HepG2 (cell line): ENCODE data around the gene MYO7A. TPM values are rescaled to one million over a fixed set of nuclear protein-coding genes. Genes with fewer than 3 reads are reported as not detected.

Experiments
- ATAC-seq: fragments of 200-7000 bp; cut with Tn5 transposase; 3 replicates; pipeline ENCODE4 v1.9.1; 2020; ENCODE audit warnings: mild to moderate bottlenecking, moderate library complexity
- BruUV-seq: library from RNA; stranded (reverse); fragments of 400-500 nt; replicated peaks from 2 replicates; lab custom pipeline; 2021; lab: Mats Ljungman, UMichigan
- CTCF ChIA-PET: fragments of 300-600 bp; formaldehyde crosslinking; extraction: SDS; loops from one replicate; lab custom pipeline; 2021; ENCODE audit warnings: low total read pairs, inconsistent platforms, low intra/inter-chr PET ratio; lab: Yijun Ruan, JAX
- POLR2A ChIA-PET: fragments of 350-600 bp; sonication (Branson Sonifier 250); formaldehyde crosslinking; loops from one replicate; lab custom pipeline; 2020; ENCODE audit warnings: antibody characterized with exemption, inconsistent platforms; lab: Yijun Ruan, JAX
- DNase-seq: peaks from one replicate; pipeline ENCODE4 v3.0.0-alpha.2; 2015; ENCODE audit warnings: low spot score
- FAIRE-seq: peaks from 3 replicates; lab custom pipeline; 2011; peaks lifted over from hg19 to GRCh38; lab: Jason Lieb, UNC
- H2AFZ ChIP-seq: one replicate; pipeline ENCODE4 v1.6.1; 2011; ENCODE audit warnings: low read length, inconsistent platforms
- H3K27ac ChIP-seq: fragments of 300-600 bp; 3 replicates; pipeline ENCODE4 v1.8.0; 2011; ENCODE audit warnings: mixed run types, mild to moderate bottlenecking, mixed read lengths, low read length, inconsistent platforms; ENCODE audit not compliant: insufficient read depth; ENCODE audit errors: extremely low read length
- H3K27me3 ChIP-seq, 2 experiments: fragments of 200-600 bp in 1 of 2; 2 replicates in 1 of 2; 3 replicates in 1 of 2; pipeline versions ENCODE4 v1.6.0 to v1.8.0; 2011; ENCODE audit warnings: low read length in 2 of 2, mild to moderate bottlenecking in 2 of 2, moderate library complexity in 2 of 2, inconsistent platforms in 1 of 2; ENCODE audit not compliant: insufficient read depth in 2 of 2, control insufficient read depth in 1 of 2
- H3K36me3 ChIP-seq, 2 experiments: fragments of 200-600 bp in 1 of 2; replicated peaks in 1 of 2; 2 replicates in 1 of 2; 3 replicates in 1 of 2; pipeline versions ENCODE4 v1.5.1 to v1.8.0; 2011; ENCODE audit warnings: low read length in 2 of 2, inconsistent platforms in 1 of 2; ENCODE audit not compliant: insufficient read depth in 2 of 2, control insufficient read depth in 1 of 2
- H3K4me1 ChIP-seq: 2 replicates; pipeline ENCODE4 v1.5.1; 2012; ENCODE audit warnings: low read length, inconsistent platforms; ENCODE audit not compliant: insufficient read depth
- H3K4me2 ChIP-seq: 2 replicates; pipeline ENCODE4 v1.6.0; 2011; ENCODE audit warnings: low read depth, low read length, inconsistent platforms
- H3K4me3 ChIP-seq, 3 experiments: fragments of 200-600 bp in 1 of 3; sonication (generic), shearing (Covaris generic) in 1 of 3; replicated peaks in 1 of 3; 2 replicates each; pipeline ENCODE4 v1.5.1; 2011 to 2016; ENCODE audit warnings: low read length in 3 of 3, inconsistent platforms in 2 of 3, low read depth in 2 of 3, mild to moderate bottlenecking in 2 of 3, control low read depth in 1 of 3, mixed read lengths in 1 of 3; ENCODE audit not compliant: insufficient read depth in 1 of 3
- H3K79me2 ChIP-seq: one replicate; pipeline ENCODE4 v1.6.1; 2011; ENCODE audit warnings: low read length, inconsistent platforms; ENCODE audit not compliant: insufficient read depth
- H3K9ac ChIP-seq: 2 replicates; pipeline ENCODE4 v1.6.0; 2011; ENCODE audit warnings: mild to moderate bottlenecking, low read depth, low read length, inconsistent platforms; ENCODE audit not compliant: insufficient read depth
- H3K9me3 ChIP-seq: 2 replicates; pipeline ENCODE4 v1.5.1; 2012; ENCODE audit warnings: mild to moderate bottlenecking, low read length
- H4K20me1 ChIP-seq: 2 replicates; pipeline ENCODE4 v1.6.0; 2011; ENCODE audit warnings: inconsistent platforms, mild to moderate bottlenecking, low read length, moderate library complexity; ENCODE audit not compliant: insufficient read depth
- ARID2 ChIP-seq: sonication (generic); formaldehyde crosslinking; IDR thresholded peaks from 2 replicates; pipeline ENCODE4 v1.8.1; 2022; ENCODE audit warnings: mild to moderate bottlenecking, missing genetic modification reagents, borderline replicate concordance
- ARID3A ChIP-seq: IDR thresholded peaks from 2 replicates; pipeline ENCODE4 v1.6.1; 2012; ENCODE audit warnings: low read depth, low read length, improper control_type of control experiment
- ETV6 ChIP-seq: sonication (generic); formaldehyde crosslinking; conservative IDR thresholded peaks from 2 replicates; pipeline ENCODE4 v1.4.0; 2020; ENCODE audit warnings: missing genetic modification reagents
- KAT2B ChIP-seq: fragments of 150-350 bp; IDR thresholded peaks from 2 replicates; pipeline ENCODE4 v1.6.1; 2014; ENCODE audit warnings: low read depth, low read length, borderline replicate concordance
- SMC3 ChIP-seq: IDR thresholded peaks from 2 replicates; pipeline ENCODE4 v1.6.1; 2011; ENCODE audit warnings: low read length, improper control_type of control experiment
- ZGPAT ChIP-seq: IDR thresholded peaks from 2 replicates; pipeline ENCODE4 v1.6.1; 2016; ENCODE audit warnings: mild to moderate bottlenecking
- ZNF225 ChIP-seq: sonication (generic); formaldehyde crosslinking; IDR thresholded peaks from 2 replicates; pipeline ENCODE4 v1.4.0; 2020; ENCODE audit warnings: mild to moderate bottlenecking, missing genetic modification reagents
- ZNF503 ChIP-seq: sonication (generic); formaldehyde crosslinking; IDR thresholded peaks from 2 replicates; pipeline ENCODE4 v1.4.0; 2020; ENCODE audit warnings: missing genetic modification reagents
- ZNF646 ChIP-seq: sonication (generic); formaldehyde crosslinking; IDR thresholded peaks from 2 replicates; pipeline ENCODE4 v1.9.0; 2021; ENCODE audit warnings: mild to moderate bottlenecking, missing genetic modification reagents
- ZNF660 ChIP-seq: sonication (generic); formaldehyde crosslinking; IDR thresholded peaks from 2 replicates; pipeline ENCODE4 v1.5.1; 2020; ENCODE audit warnings: mild to moderate bottlenecking, low read depth, missing genetic modification reagents, borderline replicate concordance
- WGBS: methylation state at CpG from one replicate; pipeline ENCODE4 v1.1.6; 2017; ENCODE audit warnings: low lambda C conversion rate; 5-methylcytosine and 5-hydroxymethylcytosine counted together
- in situ Hi-C: cut with HindIII; loops from 2 replicates; pipeline ENCODE4 v1.10.0; 2017; ENCODE audit warnings: low pct_unique_long_range_greater_than_20kb; ENCODE audit not compliant: extremely low pct_ligation_motif_present
- intact Hi-C: fragments of 100-400 bp; cut with micrococcal nuclease; formaldehyde crosslinking; loops from one replicate; pipeline ENCODE4 v1.10.0; 2022; ENCODE audit not compliant: unreplicated experiment
- polyA plus RNA-seq, 8 experiments: library from polyadenylated mRNA; depleted of rRNA in 3 of 8; stranded (reverse) in 7 of 8; unstranded in 1 of 8; fragments of >200 nt; fragmentation: Illumina TruSeq in 4 of 8; extraction: Trizol in 4 of 8; gene quantifications; 2 replicates each; pipeline versions ENCODE4 v1.2.1 to v1.2.3, GENCODE V29; 2011 to 2016; ENCODE audit warnings: low read depth in 4 of 8, missing spikeins in 1 of 8, mixed read lengths in 1 of 8; ENCODE audit not compliant: insufficient read depth in 1 of 8
- total RNA-seq, 5 experiments: library from RNA; depleted of rRNA; stranded (reverse); fragments of >200 nt; fragmentation: Illumina TruSeq; extraction: Trizol; gene quantifications; 2 replicates each; pipeline ENCODE4 v1.2.3, GENCODE V29; 2016; ENCODE audit warnings: low read depth in 1 of 5

The MYO7A gene
- total and polyA plus RNA-seq, 2 of the 13 experiments (the other 11 are each of a cell fraction or from before 2014, with no cell fraction given), result 7.5 to 10.0 TPM

- peaks cover 56% of the 10 kb centered on the region for H3K4me1 ChIP-seq
- no peak overlapping the region for H3K27ac ChIP-seq
- H3K79me2 ChIP-seq, result no peaks in the 10 kb centered on the region
- ATAC-seq, result no peak
- no peaks in the 10 kb centered on the region for H3K9me3 ChIP-seq
- H3K36me3 ChIP-seq, result no peaks in the 10 kb centered on the region
- intact Hi-C loops, result no loop called here
- 90% methylated on average over 5 of the region's 15 CpGs for WGBS
- no peak overlapping the region for H3K4me3 ChIP-seq
- H3K27me3 ChIP-seq, result no peaks in the 10 kb centered on the region
- in situ Hi-C loops, result no loop called here
- DNase-seq, result no peak
- POLR2A ChIA-PET, result interaction anchor here (2.6 kb wide), 1 partner anchor 48 kb away, joined by 12 read pairs; the partner anchor contains the start of gene MYO7A
- H3K9ac ChIP-seq, result no peak overlapping the region
- CTCF ChIA-PET, result no interaction called here
- H4K20me1 ChIP-seq, result no peaks in the 10 kb centered on the region
- no TSS peak for BruUV-seq
- no peak for FAIRE-seq
- no peak overlapping the region for H3K4me2 ChIP-seq
- H2AFZ ChIP-seq, result no peak overlapping the region
- TF ChIP-seq ARID2 (CRISPR knock-in tag) (no peak), ZNF503 (CRISPR knock-in tag) (no peak), ZNF646 (CRISPR knock-in tag) (no peak), ETV6 (CRISPR knock-in tag) (no peak), ARID3A (no peak), ZNF225 (no peak), ZNF660 (no peak), SMC3 (no peak), ZGPAT (no peak), KAT2B (no peak)
These were observed 47.2 kb downstream of the MYO7A start for GRCh38 chr11:77175021-77175842.
